OCI-LY7 (cell line): Measurements from ENCODE around the gene SPATA12.

ENCODE experiments used
- EZH2phosphoT487 ChIP-seq: fragments of 200-600 bp; sonication (generic); IDR thresholded peaks from 2 replicates; pipeline ENCODE4 v1.6.1; 2018; ENCODE audit warnings: low read depth, borderline replicate concordance, mild to moderate bottlenecking, mixed run types, antibody characterized with exemption, low read length, moderate library complexity, mixed read lengths
- TF ChIP-seq, protein P1 (sequence below): fragments of 200-600 bp; sonication (generic); conservative IDR thresholded peaks from 2 replicates; pipeline ENCODE4 v1.5.1; 2014; ENCODE audit warnings: mild to moderate bottlenecking, antibody characterized with exemption, low read length, moderate library complexity, mixed read lengths

DNA sequence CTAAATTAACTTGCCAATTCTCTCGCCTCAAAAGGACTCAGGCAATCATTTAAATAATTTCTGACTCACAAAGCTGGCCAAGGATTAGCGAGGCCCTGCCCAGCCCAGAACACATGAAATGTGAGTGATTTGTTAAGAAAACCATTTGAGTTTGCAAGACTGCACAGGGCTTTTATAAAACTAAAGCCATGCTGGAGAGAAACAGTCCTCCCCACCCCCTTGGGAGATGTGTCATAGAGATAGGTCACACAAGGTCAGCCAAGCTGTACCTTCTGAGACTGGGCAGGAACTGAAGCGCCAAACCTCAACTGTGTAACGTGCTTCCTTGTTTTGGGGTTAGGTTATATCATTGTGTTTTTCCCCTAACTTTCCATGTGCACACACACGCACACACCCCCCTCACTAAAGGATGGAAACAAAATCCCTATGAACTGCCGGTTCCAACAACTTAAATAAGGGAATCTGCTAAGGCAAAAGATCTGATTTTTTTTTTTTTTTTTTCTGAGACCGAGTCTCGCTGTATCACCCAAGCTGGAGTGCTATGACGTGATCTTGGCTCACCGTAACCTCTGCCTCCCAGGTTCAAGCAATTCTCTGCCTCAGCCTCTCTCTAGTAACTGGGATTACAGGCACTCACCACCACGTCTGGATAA, 8.1 kb downstream of the SPATA12 start:
- TF ChIP-seq, protein P1, sequence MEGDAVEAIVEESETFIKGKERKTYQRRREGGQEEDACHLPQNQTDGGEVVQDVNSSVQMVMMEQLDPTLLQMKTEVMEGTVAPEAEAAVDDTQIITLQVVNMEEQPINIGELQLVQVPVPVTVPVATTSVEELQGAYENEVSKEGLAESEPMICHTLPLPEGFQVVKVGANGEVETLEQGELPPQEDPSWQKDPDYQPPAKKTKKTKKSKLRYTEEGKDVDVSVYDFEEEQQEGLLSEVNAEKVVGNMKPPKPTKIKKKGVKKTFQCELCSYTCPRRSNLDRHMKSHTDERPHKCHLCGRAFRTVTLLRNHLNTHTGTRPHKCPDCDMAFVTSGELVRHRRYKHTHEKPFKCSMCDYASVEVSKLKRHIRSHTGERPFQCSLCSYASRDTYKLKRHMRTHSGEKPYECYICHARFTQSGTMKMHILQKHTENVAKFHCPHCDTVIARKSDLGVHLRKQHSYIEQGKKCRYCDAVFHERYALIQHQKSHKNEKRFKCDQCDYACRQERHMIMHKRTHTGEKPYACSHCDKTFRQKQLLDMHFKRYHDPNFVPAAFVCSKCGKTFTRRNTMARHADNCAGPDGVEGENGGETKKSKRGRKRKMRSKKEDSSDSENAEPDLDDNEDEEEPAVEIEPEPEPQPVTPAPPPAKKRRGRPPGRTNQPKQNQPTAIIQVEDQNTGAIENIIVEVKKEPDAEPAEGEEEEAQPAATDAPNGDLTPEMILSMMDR = no peak
- TF ChIP-seq EZH2phosphoT487 = no peak
